Left forelimb (tissue), 1 donor: ENCODE results near the gene SOCS1.

Experiments used
- DNase-seq: peaks from one replicate; pipeline ENCODE4 v3.0.0-alpha.2; 2018; ENCODE audit warnings: low spot score

SOCS1 gene

DNA sequence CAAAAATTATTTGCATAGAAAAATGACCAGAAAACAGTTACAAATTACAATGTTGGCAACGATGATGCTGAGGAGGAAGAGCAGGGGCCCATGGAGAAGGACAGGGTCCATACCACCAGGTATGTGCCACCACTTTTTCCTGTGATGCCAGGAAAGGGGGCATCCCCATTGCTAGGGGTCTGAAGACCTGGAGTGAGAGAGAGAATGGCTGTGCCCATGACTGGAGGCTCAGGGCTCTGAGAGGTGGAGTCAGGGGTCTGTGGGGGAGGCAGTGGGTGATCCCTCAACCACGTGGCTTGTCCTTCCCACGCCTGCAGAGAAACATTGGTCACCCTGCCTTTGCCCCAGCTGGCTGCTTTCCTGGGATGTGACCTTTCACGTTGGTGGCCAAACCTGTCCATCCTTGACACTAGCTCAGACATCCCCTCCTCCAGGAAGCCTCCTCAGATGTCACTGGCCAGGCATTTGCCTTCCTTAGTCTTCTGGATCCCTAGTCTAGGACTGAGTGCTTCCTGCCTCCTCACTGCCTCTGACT is 51.4 kb downstream of the SOCS1 start:
- DNase-seq, result no peak
